ENCODE results near the gene URB1. TPM values are rescaled to one million over a fixed set of nuclear protein-coding genes. Genes with fewer than 3 reads are reported as not detected.

The URB1 gene
- polyA plus RNA-seq, 1 of the 3 experiments (the other 2 are of a cell fraction): 9.9 TPM

- ChIA-PET POLR2A (no interaction called here), CTCF (no interaction called here)
- no peak for TF ChIP-seq RAD21 (IDR thresholded peaks at IDR 0.05; ENCODE audit: low read length)
- TF ChIP-seq RXRA (IDR thresholded peaks at IDR 0.05; ENCODE audit: borderline replicate concordance, low read depth): no peak
- no peak for TF ChIP-seq ELF1 (IDR thresholded peaks at IDR 0.05)
- TF ChIP-seq POLR2AphosphoS5 (IDR thresholded peaks at IDR 0.05; ENCODE audit: low read depth, low read length): no peak
- TF ChIP-seq PBX3 (IDR thresholded peaks at IDR 0.05): no peak
- TF ChIP-seq GATA2 (CRISPR knock-in tag; IDR thresholded peaks at IDR 0.05): no peak
- TF ChIP-seq EZH2phosphoT487 (IDR thresholded peaks at IDR 0.05; ENCODE audit: borderline replicate concordance, low read depth): no peak
- H3K4me3 ChIP-seq (ENCODE audit: low read depth in 2 of 2, low read length in 1 of 2): no peak overlapping the region
- no peak for DNase-seq
- no peaks in the 10 kb centered on the region for H3K4me1 ChIP-seq (ENCODE audit: control insufficient read depth in 1 of 2, insufficient read depth in 2 of 2, low read depth in 1 of 2, low read length in 1 of 2)
- no peak overlapping the region for H3K4me2 ChIP-seq
- peaks cover 28% of the 10 kb centered on the region; the same call in 1 of the 2 replicates for H3K79me2 ChIP-seq (ENCODE audit: insufficient read depth)
- H4K20me1 ChIP-seq (ENCODE audit: insufficient read depth): no peaks in the 10 kb centered on the region
- H2AFZ ChIP-seq (ENCODE audit: low read depth): no peak overlapping the region
- H3K36me3 ChIP-seq (replicated peaks in 1 of 2; ENCODE audit: control insufficient read depth in 1 of 2, insufficient read depth in 2 of 2, low read length in 1 of 2): peaks cover 56 to 90% of the 10 kb centered on the region in 2 experiments
- H3K9me3 ChIP-seq: no peaks in the 10 kb centered on the region
- H3K27me3 ChIP-seq (ENCODE audit: insufficient read depth): no peaks in the 10 kb centered on the region
- H3K27ac ChIP-seq (ENCODE audit: low read depth in 2 of 2, low read length in 1 of 2): no peak overlapping the region
- no peaks in the 10 kb centered on the region for H3K9me2 ChIP-seq
- no peak overlapping the region for H3K9ac ChIP-seq
- WGBS (ENCODE audit: low lambda C conversion rate): 100% methylated on average over 4 of the region's 9 CpGs
- no peaks in the 10 kb centered on the region for H3F3A ChIP-seq (replicated peaks; ENCODE audit: insufficient read depth)
Measured at GRCh38 chr21:32317726-32318125, 75.1 kb downstream of the URB1 start.

- DNase-seq: no peak
- Histone ChIP-seq H4K20me1 (ENCODE audit: insufficient read depth) (0 out of 2 replicates have a peak, but pooled peaks cover under 1% of the 10 kb centered on the region), H3K4me2 (no peak overlapping the region), H2AFZ (ENCODE audit: low read depth) (no peak overlapping the region), H3K27ac (ENCODE audit: low read depth in 2 of 2, low read length in 1 of 2) (no peak overlapping the region), H3K9me3 (no peaks in the 10 kb centered on the region), H3K79me2 (ENCODE audit: insufficient read depth) (peaks cover 31% of the 10 kb centered on the region; the same call in 1 of the 2 replicates), H3K9ac (no peak overlapping the region), H3K27me3 (ENCODE audit: insufficient read depth) (no peaks in the 10 kb centered on the region), H3K36me3 (replicated peaks in 1 of 2; ENCODE audit: control insufficient read depth in 1 of 2, insufficient read depth in 2 of 2, low read length in 1 of 2) (peaks cover 52 to 89% of the 10 kb centered on the region in 2 experiments), H3K4me1 (ENCODE audit: control insufficient read depth in 1 of 2, insufficient read depth in 2 of 2, low read depth in 1 of 2, low read length in 1 of 2) (no peaks in the 10 kb centered on the region), H3K4me3 (ENCODE audit: low read depth in 2 of 2, low read length in 1 of 2) (no peak overlapping the region), H3K9me2 (no peaks in the 10 kb centered on the region), H3F3A (replicated peaks; ENCODE audit: insufficient read depth) (no peaks in the 10 kb centered on the region)
- no peak for TF ChIP-seq GABPA (IDR thresholded peaks at IDR 0.05; ENCODE audit: low read depth)
- TF ChIP-seq TAF1 (IDR thresholded peaks at IDR 0.05; ENCODE audit: borderline replicate concordance, low read depth, low read length): no peak
- no peak for TF ChIP-seq RFX5 (IDR thresholded peaks at IDR 0.05; ENCODE audit: low read length)
- ChIA-PET POLR2A (no interaction called here), CTCF (interaction anchor here (0.9 kb wide), 1 partner anchor 9 kb away, joined by 3 read pairs; no protein-coding TSS in a partner anchor)
- 98% methylated on average over 14 of the region's 22 CpGs for WGBS (ENCODE audit: low lambda C conversion rate)
Measured at GRCh38 chr21:32316361-32317215, 76.2 kb downstream of the URB1 start.
